ENCODE measurements around the gene FADS1. TPM values are rescaled to one million over a fixed set of nuclear protein-coding genes. Genes with fewer than 3 reads are reported as not detected.
A peak's percentile ranks its signal among the peaks of the same experiment; 100 is the strongest.

The FADS1 gene
- total RNA-seq, 1 experiment from 2014 or later = 442 TPM

- H3K27me3 ChIP-seq (replicated peaks; ENCODE audit: insufficient read depth, low read depth, low read length, poor library complexity) = no peaks in the 10 kb centered on the region
- no TSS peak for BruUV-seq (replicated peaks)
- intact Hi-C loops (cut with micrococcal nuclease; ENCODE audit: unreplicated experiment) = no loop called here
- no peak for TF ChIP-seq EZH2 (IDR thresholded peaks at IDR 0.05; ENCODE audit: borderline replicate concordance, low read depth, low read length, poor library complexity, severe bottlenecking)
- TF ChIP-seq, protein P1, sequence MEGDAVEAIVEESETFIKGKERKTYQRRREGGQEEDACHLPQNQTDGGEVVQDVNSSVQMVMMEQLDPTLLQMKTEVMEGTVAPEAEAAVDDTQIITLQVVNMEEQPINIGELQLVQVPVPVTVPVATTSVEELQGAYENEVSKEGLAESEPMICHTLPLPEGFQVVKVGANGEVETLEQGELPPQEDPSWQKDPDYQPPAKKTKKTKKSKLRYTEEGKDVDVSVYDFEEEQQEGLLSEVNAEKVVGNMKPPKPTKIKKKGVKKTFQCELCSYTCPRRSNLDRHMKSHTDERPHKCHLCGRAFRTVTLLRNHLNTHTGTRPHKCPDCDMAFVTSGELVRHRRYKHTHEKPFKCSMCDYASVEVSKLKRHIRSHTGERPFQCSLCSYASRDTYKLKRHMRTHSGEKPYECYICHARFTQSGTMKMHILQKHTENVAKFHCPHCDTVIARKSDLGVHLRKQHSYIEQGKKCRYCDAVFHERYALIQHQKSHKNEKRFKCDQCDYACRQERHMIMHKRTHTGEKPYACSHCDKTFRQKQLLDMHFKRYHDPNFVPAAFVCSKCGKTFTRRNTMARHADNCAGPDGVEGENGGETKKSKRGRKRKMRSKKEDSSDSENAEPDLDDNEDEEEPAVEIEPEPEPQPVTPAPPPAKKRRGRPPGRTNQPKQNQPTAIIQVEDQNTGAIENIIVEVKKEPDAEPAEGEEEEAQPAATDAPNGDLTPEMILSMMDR (conservative IDR thresholded peaks at IDR 0.05; ENCODE audit: low read depth, low read length) = no peak
- no peaks in the 10 kb centered on the region for H3K9me3 ChIP-seq (ENCODE audit: low read depth, low read length, poor library complexity, severe bottlenecking)
- no peak for DNase-seq (ENCODE audit: low spot score)
- peaks cover 99% of the 10 kb centered on the region for H3K36me3 ChIP-seq (ENCODE audit: insufficient read depth, low read length, poor library complexity, severe bottlenecking)
- no peak overlapping the region for H3K4me3 ChIP-seq (ENCODE audit: low read depth, low read length, poor library complexity, severe bottlenecking)
- ChIA-PET POLR2A (ENCODE audit: low non-redundant PET) (no interaction called here), CTCF (no interaction called here)
- peaks cover 24% of the 10 kb centered on the region for H3K4me1 ChIP-seq (ENCODE audit: insufficient read depth, low read length, poor library complexity, severe bottlenecking)
- H3K27ac ChIP-seq (ENCODE audit: low read depth, low read length, poor library complexity, severe bottlenecking) = no peak overlapping the region
Measured at GRCh38 chr11:61840371-61840770, 23.6 kb upstream of the FADS1 start.

GRCh38 chr11:61839742-61840141, 22.9 kb upstream of the FADS1 start:
- H3K27ac ChIP-seq (ENCODE audit: low read depth, low read length, poor library complexity, severe bottlenecking) = no peak overlapping the region
- peaks cover 26% of the 10 kb centered on the region for H3K4me1 ChIP-seq (ENCODE audit: insufficient read depth, low read length, poor library complexity, severe bottlenecking)
- no TSS peak for BruUV-seq (replicated peaks)
- DNase-seq (ENCODE audit: low spot score) = no peak
- intact Hi-C loops (cut with micrococcal nuclease; ENCODE audit: unreplicated experiment) = no loop called here
- TF ChIP-seq EZH2 (IDR thresholded peaks at IDR 0.05; ENCODE audit: borderline replicate concordance, low read depth, low read length, poor library complexity, severe bottlenecking) = no peak
- TF ChIP-seq, protein P1 (conservative IDR thresholded peaks at IDR 0.05; ENCODE audit: low read depth, low read length) = no peak
- no peaks in the 10 kb centered on the region for H3K9me3 ChIP-seq (ENCODE audit: low read depth, low read length, poor library complexity, severe bottlenecking)
- ChIA-PET POLR2A (ENCODE audit: low non-redundant PET) (interaction anchor here (0.7 kb wide), 1 partner anchor 360 kb away, joined by 4 read pairs; no protein-coding TSS in a partner anchor), CTCF (no interaction called here)
- no peaks in the 10 kb centered on the region for H3K27me3 ChIP-seq (replicated peaks; ENCODE audit: insufficient read depth, low read depth, low read length, poor library complexity)
- H3K4me3 ChIP-seq (ENCODE audit: low read depth, low read length, poor library complexity, severe bottlenecking) = no peak overlapping the region
- H3K36me3 ChIP-seq (ENCODE audit: insufficient read depth, low read length, poor library complexity, severe bottlenecking) = peaks cover 94% of the 10 kb centered on the region

- no TSS peak for BruUV-seq (replicated peaks)
Measured at GRCh38 chr11:61838921-61839320, 22.1 kb upstream of the FADS1 start.

More at GRCh38 chr11:61838921-61839320, 22.1 kb upstream of the FADS1 start:
- POLR2A ChIA-PET (ENCODE audit: low non-redundant PET) = interaction anchor here (0.7 kb wide), 1 partner anchor 359 kb away, joined by 4 read pairs; no protein-coding TSS in a partner anchor
- no peak for TF ChIP-seq EZH2 (IDR thresholded peaks at IDR 0.05; ENCODE audit: borderline replicate concordance, low read depth, low read length, poor library complexity, severe bottlenecking)
- TF ChIP-seq, protein P1 (conservative IDR thresholded peaks at IDR 0.05; ENCODE audit: low read depth, low read length) = no peak
- Histone ChIP-seq H3K4me1 (ENCODE audit: insufficient read depth, low read length, poor library complexity, severe bottlenecking) (peaks cover 35% of the 10 kb centered on the region), H3K27ac (ENCODE audit: low read depth, low read length, poor library complexity, severe bottlenecking) (peak overlapping the region; percentile 97), H3K4me3 (ENCODE audit: low read depth, low read length, poor library complexity, severe bottlenecking) (no peak overlapping the region), H3K9me3 (ENCODE audit: low read depth, low read length, poor library complexity, severe bottlenecking) (no peaks in the 10 kb centered on the region), H3K27me3 (replicated peaks; ENCODE audit: insufficient read depth, low read depth, low read length, poor library complexity) (no peaks in the 10 kb centered on the region), H3K36me3 (ENCODE audit: insufficient read depth, low read length, poor library complexity, severe bottlenecking) (peaks cover 89% of the 10 kb centered on the region)
- intact Hi-C loops (cut with micrococcal nuclease; ENCODE audit: unreplicated experiment) = no loop called here
- CTCF ChIA-PET = no interaction called here
- DNase-seq (ENCODE audit: low spot score) = no peak

Measured in A673 (cell line).